ENCODE results near the gene RAPGEF4. TPM values are rescaled to one million over a fixed set of nuclear protein-coding genes. Genes with fewer than 3 reads are reported as not detected.
A peak's percentile ranks its signal among the peaks of the same experiment; 100 is the strongest.
"Not testable (repeated sequence)": the region's sequence is repeated elsewhere in the genome, so short reads cannot be mapped to it uniquely, and the experiment has no call there.

Gene RAPGEF4
- total and polyA plus RNA-seq, 3 experiments from 2014 or later: not detected

GRCh38 chr2:172790404-172790803 lies 54.8 kb downstream of the RAPGEF4 start:
- CTCF ChIA-PET: no interaction called here
- Mint-ChIP-seq H3K36me3 (no peaks in the 10 kb centered on the region), H3K4me1 (no peaks in the 10 kb centered on the region)

DNA sequence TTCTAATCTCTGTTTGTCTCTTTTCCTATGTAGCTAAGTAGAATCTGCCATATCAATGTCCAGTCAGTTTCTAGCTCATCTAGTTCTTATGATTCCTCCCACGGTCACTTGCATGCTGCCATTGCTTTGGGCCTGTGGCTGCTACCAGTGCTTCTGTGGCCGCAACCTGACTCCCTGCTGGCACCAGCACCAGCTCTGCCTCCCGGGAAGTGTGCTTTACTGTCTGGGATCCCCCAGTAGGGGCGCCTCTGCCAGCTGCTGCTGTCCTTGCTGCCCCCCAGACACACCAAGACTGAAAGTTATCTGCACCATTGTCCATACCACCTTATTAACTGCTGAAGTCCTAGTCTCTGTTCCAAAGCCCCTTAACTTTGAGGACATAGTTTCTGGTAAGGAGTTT lies 56.3 kb downstream of the RAPGEF4 start:
- Mint-ChIP-seq H3K9me3 (no peaks in the 10 kb centered on the region), H3K36me3 (no peaks in the 10 kb centered on the region), H3K27ac (peak overlapping the region in 1 of 8 donors; percentile 4), H3K4me1 (no peaks in the 10 kb centered on the region), H3K27me3 (peaks cover 5 to 16% of the 10 kb centered on the region in 2 donors), H3K4me3 (no peak overlapping the region)
- Histone ChIP-seq H3K27ac (ENCODE audit: low read depth, low read length) (no peak overlapping the region), H3K27me3 (ENCODE audit: insufficient read depth, low read length, poor library complexity, severe bottlenecking) (no peaks in the 10 kb centered on the region), H3K4me1 (ENCODE audit: insufficient read depth, low read length) (no peaks in the 10 kb centered on the region), H3K4me3 (ENCODE audit: low read length) (no peak overlapping the region), H3K36me3 (ENCODE audit: insufficient read depth, low read length) (no peaks in the 10 kb centered on the region), H3K9me3 (ENCODE audit: low read length) (no peaks in the 10 kb centered on the region)
- POLR2A ChIA-PET: no interaction called here
- DNase-seq: no peak
- CTCF ChIA-PET: no interaction called here

More at GRCh38 chr2:172790404-172790803, 54.8 kb downstream of the RAPGEF4 start:
- no peaks in the 10 kb centered on the region for H3K27me3 ChIP-seq (ENCODE audit: insufficient read depth, low read length, poor library complexity, severe bottlenecking)
- POLR2A ChIA-PET: no interaction called here
- DNase-seq: no peak
- Mint-ChIP-seq H3K4me3 (no peak overlapping the region), H3K27me3 (peaks cover 9 to 16% of the 10 kb centered on the region in 2 donors), H3K27ac (no peak overlapping the region), H3K9me3 (no peaks in the 10 kb centered on the region)
- no peaks in the 10 kb centered on the region for H3K36me3 ChIP-seq (ENCODE audit: insufficient read depth, low read length)
- no peaks in the 10 kb centered on the region for H3K9me3 ChIP-seq (ENCODE audit: low read length)
- H3K4me1 ChIP-seq (ENCODE audit: insufficient read depth, low read length): no peaks in the 10 kb centered on the region
- no peak overlapping the region for H3K27ac ChIP-seq (ENCODE audit: low read depth, low read length)
- H3K4me3 ChIP-seq (ENCODE audit: low read length): no peak overlapping the region

DNA sequence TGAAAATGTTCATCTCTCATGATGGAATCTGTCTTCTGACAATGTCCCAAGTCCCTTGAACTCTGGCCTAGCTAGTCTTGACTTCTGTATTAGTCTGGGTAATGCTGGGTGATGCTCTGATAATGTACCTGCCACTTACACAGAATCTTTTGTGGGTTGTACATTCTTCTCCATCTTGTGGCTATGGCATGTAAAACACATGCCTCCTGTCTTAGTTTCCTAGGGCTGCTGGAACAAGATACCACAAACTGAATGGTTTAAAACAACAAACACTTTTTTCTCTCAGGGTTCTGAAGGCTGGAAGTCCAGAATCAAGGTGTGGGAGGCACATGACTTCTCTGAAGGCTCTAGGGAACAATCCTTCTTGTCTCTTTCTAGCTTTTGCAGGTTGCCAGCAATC lies 57.1 kb downstream of the RAPGEF4 start:
- Histone ChIP-seq H3K9me3 (ENCODE audit: low read length) (no peaks in the 10 kb centered on the region), H3K27me3 (ENCODE audit: insufficient read depth, low read length, poor library complexity, severe bottlenecking) (no peaks in the 10 kb centered on the region), H3K27ac (ENCODE audit: low read depth, low read length) (no peak overlapping the region), H3K36me3 (ENCODE audit: insufficient read depth, low read length) (no peaks in the 10 kb centered on the region), H3K4me3 (ENCODE audit: low read length) (no peak overlapping the region), H3K4me1 (ENCODE audit: insufficient read depth, low read length) (no peaks in the 10 kb centered on the region)
- H3K4me1 Mint-ChIP-seq: no peaks in the 10 kb centered on the region
- H3K27ac Mint-ChIP-seq: no peak overlapping the region
- no peaks in the 10 kb centered on the region for H3K36me3 Mint-ChIP-seq
- no peak overlapping the region for H3K4me3 Mint-ChIP-seq
- no peak for DNase-seq
- H3K27me3 Mint-ChIP-seq: peaks cover 5 to 16% of the 10 kb centered on the region in 2 donors
- POLR2A ChIA-PET: no interaction called here
- no peaks in the 10 kb centered on the region for H3K9me3 Mint-ChIP-seq
- CTCF ChIA-PET: no interaction called here

DNA sequence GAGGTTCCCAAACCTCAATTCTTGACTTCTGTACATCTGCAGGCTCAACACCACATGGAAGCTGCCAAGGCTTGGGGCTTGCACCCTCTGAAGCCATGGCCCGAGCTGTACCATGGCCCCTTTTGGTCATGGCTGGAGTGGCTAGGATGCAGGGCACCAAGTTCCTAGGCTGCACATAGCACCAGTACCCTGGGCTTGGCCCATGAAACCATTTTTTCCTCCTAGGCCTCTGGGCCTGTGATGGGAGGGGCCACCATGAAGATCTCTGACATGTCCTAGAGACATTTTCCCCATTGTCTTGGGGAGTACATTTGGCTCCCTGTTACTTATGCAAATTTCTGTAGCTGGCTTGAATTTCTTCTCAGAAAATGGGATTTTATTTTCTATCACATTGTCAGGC lies 67.7 kb downstream of the RAPGEF4 start:
- CTCF ChIA-PET; DNase-seq; H3K4me3 ChIP-seq (ENCODE audit: low read length); H3K27ac ChIP-seq (ENCODE audit: low read depth, low read length); H3K27ac Mint-ChIP-seq; H3K36me3 ChIP-seq (ENCODE audit: insufficient read depth, low read length); POLR2A ChIA-PET; H3K4me1 Mint-ChIP-seq; H3K27me3 ChIP-seq (ENCODE audit: insufficient read depth, low read length, poor library complexity, severe bottlenecking); H3K36me3 Mint-ChIP-seq; H3K9me3 ChIP-seq (ENCODE audit: low read length); H3K4me3 Mint-ChIP-seq; H3K4me1 ChIP-seq (ENCODE audit: insufficient read depth, low read length): not testable (repeated sequence)
- H3K27me3 Mint-ChIP-seq: peaks cover 1 to 14% of the 10 kb centered on the region in 2 donors
- peaks cover 0 to 19% (median 7%) of the 10 kb centered on the region in 5 donors for H3K9me3 Mint-ChIP-seq

GRCh38 chr2:172804423-172804822 lies 68.8 kb downstream of the RAPGEF4 start:
- POLR2A ChIA-PET: no interaction called here
- Mint-ChIP-seq H3K27me3 (peaks cover 1 to 17% of the 10 kb centered on the region in 2 donors), H3K4me1 (no peaks in the 10 kb centered on the region), H3K36me3 (peaks cover 0 to 9% (median 0%) of the 10 kb centered on the region in 3 donors), H3K27ac (no peak overlapping the region), H3K9me3 (peaks cover 0 to 19% (median 7%) of the 10 kb centered on the region in 5 donors), H3K4me3 (no peak overlapping the region)
- no peaks in the 10 kb centered on the region for H3K9me3 ChIP-seq (ENCODE audit: low read length)
- no peaks in the 10 kb centered on the region for H3K4me1 ChIP-seq (ENCODE audit: insufficient read depth, low read length)
- H3K27ac ChIP-seq (ENCODE audit: low read depth, low read length): no peak overlapping the region
- DNase-seq: no peak
- H3K4me3 ChIP-seq (ENCODE audit: low read length): no peak overlapping the region
- no peaks in the 10 kb centered on the region for H3K27me3 ChIP-seq (ENCODE audit: insufficient read depth, low read length, poor library complexity, severe bottlenecking)
- CTCF ChIA-PET: no interaction called here
- H3K36me3 ChIP-seq (ENCODE audit: insufficient read depth, low read length): no peaks in the 10 kb centered on the region

GRCh38 chr2:172806493-172806892 lies 70.8 kb downstream of the RAPGEF4 start:
- H3K4me3 Mint-ChIP-seq: no peak overlapping the region
- no peak overlapping the region for H3K27ac Mint-ChIP-seq
- Histone ChIP-seq H3K4me3 (ENCODE audit: low read length) (no peak overlapping the region), H3K27ac (ENCODE audit: low read depth, low read length) (no peak overlapping the region), H3K9me3 (ENCODE audit: low read length) (no peaks in the 10 kb centered on the region), H3K36me3 (ENCODE audit: insufficient read depth, low read length) (no peaks in the 10 kb centered on the region), H3K27me3 (ENCODE audit: insufficient read depth, low read length, poor library complexity, severe bottlenecking) (no peaks in the 10 kb centered on the region), H3K4me1 (ENCODE audit: insufficient read depth, low read length) (no peaks in the 10 kb centered on the region)
- peaks cover 0 to 18% of the 10 kb centered on the region in 2 donors for H3K27me3 Mint-ChIP-seq
- peaks cover 0 to 19% (median 7%) of the 10 kb centered on the region in 5 donors for H3K9me3 Mint-ChIP-seq
- ChIA-PET CTCF (no interaction called here), POLR2A (no interaction called here)
- H3K36me3 Mint-ChIP-seq: peaks cover 0 to 3% (median 0%) of the 10 kb centered on the region in 3 donors
- DNase-seq: peak in 1 of 5 donors; percentile 12
- no peaks in the 10 kb centered on the region for H3K4me1 Mint-ChIP-seq

GRCh38 chr2:172806996-172807395 lies 71.4 kb downstream of the RAPGEF4 start:
- H3K9me3 Mint-ChIP-seq: peaks cover 0 to 16% (median 7%) of the 10 kb centered on the region in 5 donors
- H3K36me3 ChIP-seq (ENCODE audit: insufficient read depth, low read length): no peaks in the 10 kb centered on the region
- DNase-seq: no peak
- H3K27ac ChIP-seq (ENCODE audit: low read depth, low read length): no peak overlapping the region
- H3K27me3 ChIP-seq (ENCODE audit: insufficient read depth, low read length, poor library complexity, severe bottlenecking): no peaks in the 10 kb centered on the region
- H3K27me3 Mint-ChIP-seq: peaks cover 0 to 18% of the 10 kb centered on the region in 2 donors
- POLR2A ChIA-PET: no interaction called here
- no peak overlapping the region for H3K4me3 ChIP-seq (ENCODE audit: low read length)
- no peak overlapping the region for H3K27ac Mint-ChIP-seq
- H3K4me1 Mint-ChIP-seq: no peaks in the 10 kb centered on the region
- no peaks in the 10 kb centered on the region for H3K4me1 ChIP-seq (ENCODE audit: insufficient read depth, low read length)
- H3K9me3 ChIP-seq (ENCODE audit: low read length): no peaks in the 10 kb centered on the region
- peaks cover 0 to 3% (median 0%) of the 10 kb centered on the region in 3 donors for H3K36me3 Mint-ChIP-seq
- CTCF ChIA-PET: no interaction called here
- H3K4me3 Mint-ChIP-seq: no peak overlapping the region

- no peaks in the 10 kb centered on the region for H3K4me1 ChIP-seq (ENCODE audit: insufficient read depth, low read length)
- no peak overlapping the region for H3K4me3 ChIP-seq (ENCODE audit: low read length)
- Mint-ChIP-seq H3K36me3 (peaks cover 0 to 3% (median 0%) of the 10 kb centered on the region in 3 donors), H3K4me3 (no peak overlapping the region), H3K27me3 (peaks cover 0 to 18% of the 10 kb centered on the region in 2 donors), H3K4me1 (no peaks in the 10 kb centered on the region), H3K9me3 (peaks cover 0 to 9% (median 3%) of the 10 kb centered on the region in 5 donors), H3K27ac (no peak overlapping the region)
- no peak overlapping the region for H3K27ac ChIP-seq (ENCODE audit: low read depth, low read length)
- H3K27me3 ChIP-seq (ENCODE audit: insufficient read depth, low read length, poor library complexity, severe bottlenecking): no peaks in the 10 kb centered on the region
- ChIA-PET POLR2A (no interaction called here), CTCF (no interaction called here)
- no peaks in the 10 kb centered on the region for H3K9me3 ChIP-seq (ENCODE audit: low read length)
- H3K36me3 ChIP-seq (ENCODE audit: insufficient read depth, low read length): no peaks in the 10 kb centered on the region
- no peak for DNase-seq
Measured at GRCh38 chr2:172808156-172808555, 72.5 kb downstream of the RAPGEF4 start.

- H3K27ac Mint-ChIP-seq: no peak overlapping the region
- ChIA-PET CTCF (no interaction called here), POLR2A (no interaction called here)
- peaks cover 3 to 17% of the 10 kb centered on the region in 2 donors for H3K27me3 Mint-ChIP-seq
- Histone ChIP-seq H3K27ac (ENCODE audit: low read depth, low read length) (no peak overlapping the region), H3K27me3 (ENCODE audit: insufficient read depth, low read length, poor library complexity, severe bottlenecking) (no peaks in the 10 kb centered on the region), H3K36me3 (ENCODE audit: insufficient read depth, low read length) (no peaks in the 10 kb centered on the region), H3K9me3 (ENCODE audit: low read length) (no peaks in the 10 kb centered on the region), H3K4me1 (ENCODE audit: insufficient read depth, low read length) (no peaks in the 10 kb centered on the region), H3K4me3 (ENCODE audit: low read length) (no peak overlapping the region)
- no peak for DNase-seq
- no peak overlapping the region for H3K4me3 Mint-ChIP-seq
- no peaks in the 10 kb centered on the region for H3K36me3 Mint-ChIP-seq
- no peaks in the 10 kb centered on the region for H3K9me3 Mint-ChIP-seq
- H3K4me1 Mint-ChIP-seq: no peaks in the 10 kb centered on the region
Measured at GRCh38 chr2:172811027-172811426, 75.4 kb downstream of the RAPGEF4 start.
